ENCODE results near the gene CBX8. TPM values are rescaled to one million over a fixed set of nuclear protein-coding genes. Genes with fewer than 3 reads are reported as not detected.

Gene CBX8
- total RNA-seq, 1 donor from 2014 or later, result 1.1 TPM

- intact Hi-C loops (cut with DNase I), result no loop called here
- H3K27me3 ChIP-seq, result no peaks in the 10 kb centered on the region
- TF ChIP-seq CTCF (IDR thresholded peaks at IDR 0.05), result no peak
- no peaks in the 10 kb centered on the region for H3K9me3 ChIP-seq
- DNase-seq (ENCODE audit: low spot score in 2 of 2), result no peak
- peaks cover 20 to 21% of the 10 kb centered on the region in 2 donors for H3K36me3 ChIP-seq
- H3K4me3 ChIP-seq, result no peak overlapping the region
- peaks cover 17 to 35% of the 10 kb centered on the region in 2 donors for H3K4me1 ChIP-seq
- no peak overlapping the region for H3K27ac ChIP-seq
Observed at GRCh38 chr17:79833744-79834564, 37.1 kb upstream of the CBX8 start.

DNA sequence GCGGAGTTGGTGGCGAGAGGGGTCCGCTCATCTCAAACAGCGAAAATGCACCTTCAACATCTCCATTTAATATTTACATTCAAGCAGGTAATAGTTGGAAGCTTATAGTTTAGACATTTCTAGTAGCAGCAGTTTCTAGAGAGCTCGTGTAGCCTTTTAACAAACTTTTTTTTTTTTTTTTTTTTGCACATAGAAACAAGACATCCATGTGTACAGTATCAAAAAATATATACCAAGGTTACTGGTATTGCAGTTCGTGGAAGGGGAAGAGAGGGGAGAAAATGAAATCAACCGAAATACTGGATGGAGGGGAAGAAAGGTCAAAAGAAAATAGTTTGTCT is 36.2 kb upstream of the CBX8 start:
- Histone ChIP-seq H3K36me3 (peaks cover 20 to 21% of the 10 kb centered on the region in 2 donors), H3K4me1 (peaks cover 14 to 32% of the 10 kb centered on the region in 2 donors), H3K27me3 (no peaks in the 10 kb centered on the region), H3K4me3 (peak overlapping the region; percentile 8 to 44), H3K27ac (no peak overlapping the region), H3K9me3 (no peaks in the 10 kb centered on the region)
- DNase-seq (ENCODE audit: low spot score in 2 of 2), result no peak
- intact Hi-C loops (cut with DNase I), result no loop called here
- TF ChIP-seq CTCF (IDR thresholded peaks at IDR 0.05), result no peak

- intact Hi-C loops (cut with DNase I), result no loop called here
- TF ChIP-seq CTCF (IDR thresholded peaks at IDR 0.05), result no peak
- DNase-seq (ENCODE audit: low spot score in 2 of 2), result no peak
- Histone ChIP-seq H3K36me3 (peaks cover 20 to 21% of the 10 kb centered on the region in 2 donors), H3K27me3 (no peaks in the 10 kb centered on the region), H3K4me1 (peaks cover 12 to 27% of the 10 kb centered on the region in 2 donors), H3K9me3 (no peaks in the 10 kb centered on the region), H3K4me3 (peak overlapping the region; percentile 8 to 44), H3K27ac (peak overlapping the region in 1 of 2 donors; percentile 27)
Observed at GRCh38 chr17:79832218-79833109, 35.6 kb upstream of the CBX8 start.

DNA sequence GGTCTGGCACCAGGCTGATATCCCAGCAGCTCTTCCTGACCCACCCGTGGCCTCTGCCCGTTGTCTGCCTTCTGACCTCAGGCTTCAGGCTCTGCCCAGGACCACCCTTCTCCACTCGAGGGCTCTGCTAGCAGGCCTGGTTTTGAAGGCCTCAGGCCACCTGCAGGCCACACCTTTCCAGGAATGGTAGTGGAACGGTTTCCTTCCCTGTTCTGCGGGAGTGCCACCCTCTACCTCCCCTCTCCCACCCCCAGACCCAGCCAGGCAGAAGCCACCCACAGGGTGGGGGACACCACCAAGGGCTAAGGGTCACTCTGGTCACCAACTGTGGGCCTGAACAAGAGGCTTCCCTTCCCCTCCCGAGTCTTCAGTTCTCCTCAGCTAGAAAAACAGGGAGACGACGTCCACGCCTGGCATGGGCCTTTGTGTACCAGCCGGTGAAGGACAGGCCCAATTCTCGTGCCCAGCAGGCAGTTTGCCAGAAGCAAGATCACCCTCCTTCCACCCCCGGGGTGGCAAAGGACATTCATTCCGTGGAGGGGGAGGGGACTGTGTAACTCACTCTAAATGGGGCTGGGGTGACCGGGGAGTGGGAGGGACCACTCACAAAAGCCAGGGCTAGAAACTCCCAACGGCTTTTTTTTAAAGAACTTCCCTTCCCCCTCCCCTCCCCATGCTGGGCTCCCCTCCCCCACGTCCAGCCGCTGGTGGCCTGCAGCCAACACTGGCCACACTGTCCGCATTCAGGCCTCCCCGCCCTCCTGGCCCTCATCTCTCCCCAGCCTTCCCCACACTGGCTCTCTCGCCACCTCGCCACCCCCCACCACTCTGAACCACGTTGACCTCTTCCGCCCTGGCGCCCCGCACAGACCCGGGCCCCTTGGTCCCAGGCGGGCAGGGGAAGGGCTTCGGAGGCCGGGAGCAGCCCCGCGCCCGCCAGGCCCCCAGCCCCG is 34.7 kb upstream of the CBX8 start:
- Histone ChIP-seq H3K9me3 (no peaks in the 10 kb centered on the region), H3K4me1 (peaks cover 6 to 18% of the 10 kb centered on the region in 2 donors), H3K27ac (peak overlapping the region in 1 of 2 donors; percentile 27), H3K4me3 (peak overlapping the region; percentile 8 to 44), H3K27me3 (no peaks in the 10 kb centered on the region), H3K36me3 (peaks cover 20 to 21% of the 10 kb centered on the region in 2 donors)
- no peak for TF ChIP-seq CTCF (IDR thresholded peaks at IDR 0.05)
- no peak for DNase-seq (ENCODE audit: low spot score in 2 of 2)
- intact Hi-C loops (cut with DNase I), result no loop called here

DNA sequence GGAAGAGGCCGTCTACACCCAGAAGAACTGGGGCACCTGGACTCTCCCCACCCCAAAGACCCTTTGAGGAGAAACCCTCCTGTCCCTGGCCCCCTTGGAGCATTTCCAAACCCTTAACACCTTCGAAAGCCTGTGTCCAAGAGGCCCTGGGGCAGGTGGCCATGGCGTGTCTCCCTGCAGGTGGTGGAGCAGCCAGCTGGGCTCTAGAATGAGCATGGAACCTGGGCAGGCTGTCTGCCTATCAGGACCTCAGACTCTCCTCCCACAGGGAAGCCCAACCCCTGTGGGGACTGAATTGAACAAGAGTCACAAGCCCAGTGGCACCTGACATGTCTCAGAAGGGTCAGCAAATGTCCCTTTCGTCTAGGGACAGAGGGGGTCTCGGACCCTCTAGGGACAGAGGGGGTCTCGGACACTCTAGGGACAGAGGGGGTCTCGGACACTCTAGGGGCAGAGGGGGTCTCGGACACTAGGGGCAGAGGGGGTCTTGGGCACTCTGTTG is 33.9 kb upstream of the CBX8 start:
- H3K27ac ChIP-seq, result no peak overlapping the region
- peaks cover 20 to 21% of the 10 kb centered on the region in 2 donors for H3K36me3 ChIP-seq
- no peaks in the 10 kb centered on the region for H3K27me3 ChIP-seq
- intact Hi-C loops (cut with DNase I), result no loop called here
- no peaks in the 10 kb centered on the region for H3K9me3 ChIP-seq
- DNase-seq (ENCODE audit: low spot score in 2 of 2), result no peak
- no peak overlapping the region for H3K4me3 ChIP-seq
- peaks cover 6 to 17% of the 10 kb centered on the region in 2 donors for H3K4me1 ChIP-seq
- TF ChIP-seq CTCF (IDR thresholded peaks at IDR 0.05), result no peak

Data from ascending aorta (tissue), 2 donors.